ENCODE results near the gene CHD1L.
"Not testable (repeated sequence)": the region's sequence is repeated elsewhere in the genome, so short reads cannot be mapped to it uniquely, and the experiment has no call there.

Gene CHD1L

GRCh38 chr1:147235822-147236221 lies 6.7 kb upstream of the CHD1L start:
- DNase-seq = no peak

DNA sequence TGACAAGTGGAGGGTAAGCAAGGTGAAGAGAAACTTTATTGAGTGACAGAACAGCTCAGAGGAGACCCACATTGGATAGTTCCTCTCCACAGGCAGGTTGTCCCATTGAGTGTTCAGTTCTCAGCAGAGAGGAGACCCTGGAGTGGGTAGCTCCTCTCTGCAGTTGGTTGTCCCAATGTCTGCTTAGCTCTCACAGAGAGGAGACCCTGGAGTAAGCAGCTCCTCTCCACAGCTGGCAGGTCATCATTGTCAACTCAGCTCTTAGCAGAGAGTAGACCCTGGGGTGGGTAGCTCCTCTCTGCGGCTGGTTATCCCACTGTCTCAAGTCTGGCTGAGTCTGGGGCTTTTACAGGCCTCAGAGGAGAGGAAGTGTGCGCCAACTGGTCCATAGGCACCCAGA lies 6.0 kb upstream of the CHD1L start:
- DNase-seq = no peak

- DNase-seq = no peak
These were observed 5.3 kb upstream of the CHD1L start for GRCh38 chr1:147236959-147237791.

DNA sequence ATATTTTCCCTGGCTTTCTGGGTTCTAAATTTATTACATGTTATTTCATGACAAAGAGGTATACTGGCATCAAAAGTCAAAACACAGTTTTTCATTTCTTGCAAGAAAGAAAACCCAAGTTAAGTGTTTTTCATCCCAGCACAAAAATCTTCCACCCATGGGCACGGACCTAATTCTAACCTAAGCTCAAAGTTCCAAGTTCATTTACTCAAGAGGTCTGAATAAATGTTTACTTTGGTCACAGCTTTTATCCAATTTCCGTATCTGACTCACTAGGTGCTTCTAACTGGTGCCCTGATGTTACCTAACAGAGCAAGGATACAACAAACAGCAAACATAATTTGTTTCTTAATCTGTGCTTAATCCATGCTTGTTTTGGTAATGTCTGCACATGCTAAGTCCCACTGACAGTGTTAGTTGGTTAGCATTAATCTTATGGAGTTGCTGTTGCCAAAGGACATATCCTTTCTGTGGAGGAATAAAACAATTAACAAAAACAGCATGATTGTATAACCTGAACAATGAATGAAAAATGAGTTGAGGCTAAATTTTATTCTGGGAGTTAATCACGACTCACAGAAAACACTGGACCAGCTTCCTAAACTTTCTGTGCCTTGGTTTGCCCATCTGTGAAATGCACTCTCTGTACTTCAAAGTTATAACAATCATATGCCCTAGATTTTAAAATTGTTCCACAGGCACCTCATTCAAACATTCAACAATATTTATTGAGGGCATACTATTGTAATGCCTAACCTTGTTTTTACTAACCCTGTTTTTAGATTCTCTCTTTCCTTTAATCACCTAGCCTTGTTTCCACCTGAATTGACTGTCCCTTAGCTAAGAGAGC lies 4.2 kb upstream of the CHD1L start:
- DNase-seq = no peak

GRCh38 chr1:147238925-147239820 lies 3.3 kb upstream of the CHD1L start:
- DNase-seq = no peak

DNA sequence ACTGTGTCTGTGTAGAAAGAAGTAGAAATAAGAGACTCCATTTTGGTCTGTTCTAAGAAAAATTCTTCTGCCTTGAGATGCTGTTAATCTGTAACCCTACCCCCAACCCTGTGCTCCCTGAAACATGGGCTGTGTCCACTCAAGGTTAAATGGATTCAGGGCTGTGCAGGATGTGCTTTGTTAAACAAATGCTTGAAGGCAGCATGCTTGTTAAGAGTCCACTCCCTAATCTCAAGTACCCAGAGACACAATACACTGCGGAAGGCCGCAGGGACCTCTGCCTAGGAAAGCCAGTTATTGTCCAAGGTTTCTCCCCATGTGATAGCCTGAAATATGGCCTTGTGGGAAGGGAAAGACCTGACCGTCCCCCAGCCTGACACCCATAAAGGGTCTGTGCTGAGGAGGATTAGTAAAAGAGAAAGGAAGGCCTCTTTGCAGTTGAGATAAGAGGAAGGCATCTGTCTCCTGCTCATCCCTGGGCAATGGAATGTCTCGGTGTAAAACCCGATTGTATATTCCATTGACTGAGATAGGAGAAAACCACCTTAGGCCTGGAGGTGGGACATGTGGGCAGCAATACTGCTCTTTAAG lies 2.3 kb upstream of the CHD1L start:
- DNase-seq = not testable (repeated sequence)

GRCh38 chr1:147241934-147242448 lies 493 bp upstream of the CHD1L start:
- DNase-seq = no peak

DNA sequence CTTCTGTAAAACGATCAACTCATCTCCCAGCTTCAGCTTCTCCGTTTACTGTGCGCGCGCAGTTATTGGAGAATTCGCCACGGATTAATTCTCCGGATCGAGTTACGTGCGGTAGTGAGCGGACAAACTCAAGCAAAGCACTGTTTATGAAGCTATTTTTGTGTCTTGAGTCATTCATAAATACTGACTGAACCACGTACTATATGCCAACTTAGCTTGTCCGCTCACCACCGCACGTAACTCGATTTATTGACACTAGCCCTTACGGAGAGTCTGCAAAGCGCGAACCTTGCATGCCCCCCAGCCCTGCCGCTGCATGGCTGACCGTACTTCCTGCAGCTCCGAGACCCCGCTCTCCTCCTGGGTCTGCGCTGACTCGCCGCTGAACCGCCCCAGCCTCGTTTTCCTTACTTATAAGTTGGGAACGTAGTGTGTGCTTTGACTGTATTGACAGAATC lies 773 bp downstream of the CHD1L start:
- DNase-seq = no peak

DNA sequence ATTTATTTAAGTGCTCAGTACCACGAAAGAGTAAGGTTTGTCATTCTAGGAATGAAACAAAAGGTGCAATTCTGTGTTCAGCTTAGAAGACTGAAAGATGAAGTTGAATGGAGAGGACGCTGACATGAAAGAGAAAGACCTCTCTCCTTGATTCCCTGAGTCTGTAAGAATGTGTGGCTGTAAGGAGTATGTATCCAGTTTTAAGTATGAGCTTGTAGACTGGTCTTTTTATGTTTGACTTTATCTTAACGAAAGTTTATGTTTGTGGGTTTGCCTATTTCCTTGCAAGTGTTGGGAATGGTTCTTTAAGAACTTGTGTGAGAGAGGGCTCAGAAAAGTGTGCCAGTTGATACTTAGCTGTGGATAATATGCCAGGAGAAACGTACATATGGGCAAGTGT lies 1.4 kb downstream of the CHD1L start:
- no peak for DNase-seq

DNA sequence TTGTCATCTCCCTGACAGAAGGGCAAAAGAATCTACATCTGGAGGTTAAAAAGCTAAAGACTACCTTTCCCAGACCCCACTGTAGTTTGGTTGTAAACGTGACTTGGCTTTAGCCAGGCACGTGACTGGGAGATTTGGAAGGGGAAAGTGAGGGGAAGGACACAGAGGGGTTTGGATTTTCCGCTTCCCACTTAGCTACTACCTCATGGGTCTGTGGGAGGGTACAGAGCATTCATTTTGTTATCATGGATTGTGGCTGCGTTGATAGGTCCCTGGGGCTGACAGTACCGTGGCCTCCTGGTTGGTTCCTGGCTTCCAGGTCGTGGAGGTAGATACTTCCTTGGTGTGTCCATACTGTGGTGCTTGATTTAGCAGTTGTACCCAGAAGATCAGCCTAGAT lies 2.6 kb downstream of the CHD1L start:
- DNase-seq = no peak

DNA sequence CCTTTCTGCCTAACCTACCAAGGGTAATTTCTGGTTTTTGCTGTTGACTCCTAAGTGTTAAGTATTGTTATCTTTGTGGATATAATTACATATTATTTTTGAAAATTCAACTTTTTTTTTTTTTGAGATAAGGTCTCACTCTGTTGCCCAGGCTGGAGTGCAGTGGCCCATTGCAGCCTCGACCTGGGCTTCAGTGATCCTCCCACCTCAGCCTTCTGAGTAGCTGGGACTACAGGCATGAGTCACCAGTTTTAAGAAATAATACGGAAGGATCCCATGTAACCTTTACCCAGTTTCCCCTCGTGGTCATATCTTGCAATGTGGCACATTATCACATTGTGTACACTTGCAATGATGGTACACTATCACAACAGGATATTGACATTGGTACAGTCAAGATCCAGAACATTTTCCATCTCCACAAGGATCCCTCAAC lies 3.1 kb downstream of the CHD1L start:
- DNase-seq = no peak

- peak; percentile 30 for DNase-seq
These were observed 3.7 kb downstream of the CHD1L start for GRCh38 chr1:147246044-147246690.

DNA sequence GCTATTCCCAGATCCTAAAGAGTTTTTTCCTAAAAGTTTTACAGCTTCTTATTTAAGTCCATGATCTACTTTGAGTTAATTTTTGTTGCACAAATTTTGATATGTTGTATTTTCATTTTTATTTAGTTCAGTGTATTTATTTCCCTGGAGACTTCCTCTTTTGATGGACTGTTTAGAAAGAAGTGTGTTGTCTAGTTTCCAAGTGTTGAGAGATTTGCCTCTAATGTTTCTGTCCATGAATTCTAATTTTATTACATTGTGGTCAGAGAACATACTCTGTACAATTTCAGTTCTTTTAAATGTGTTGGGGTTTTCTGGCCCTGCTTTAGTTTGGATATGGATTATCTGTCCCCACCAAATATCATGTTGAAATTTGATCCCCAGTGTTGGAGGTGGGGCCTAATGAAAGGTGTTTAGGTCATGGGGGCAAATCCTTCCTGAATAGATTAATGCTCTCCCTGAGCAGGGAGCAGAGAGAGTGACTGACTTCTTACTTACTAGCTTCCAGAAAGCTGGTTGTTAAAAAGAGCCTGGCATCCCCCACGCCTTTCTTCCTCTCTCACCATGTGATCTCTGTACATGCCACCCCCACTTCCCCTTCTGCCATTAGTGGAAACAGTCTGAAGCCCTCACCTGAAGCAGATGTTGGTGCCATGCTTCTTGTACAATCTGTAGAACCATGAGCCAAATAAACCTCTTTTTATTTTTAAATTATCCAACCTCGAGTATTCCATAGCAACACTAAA lies 4.6 kb downstream of the CHD1L start:
- no peak for DNase-seq

GRCh38 chr1:147247656-147248238 lies 5.3 kb downstream of the CHD1L start:
- peak; percentile 22 for DNase-seq

DNA sequence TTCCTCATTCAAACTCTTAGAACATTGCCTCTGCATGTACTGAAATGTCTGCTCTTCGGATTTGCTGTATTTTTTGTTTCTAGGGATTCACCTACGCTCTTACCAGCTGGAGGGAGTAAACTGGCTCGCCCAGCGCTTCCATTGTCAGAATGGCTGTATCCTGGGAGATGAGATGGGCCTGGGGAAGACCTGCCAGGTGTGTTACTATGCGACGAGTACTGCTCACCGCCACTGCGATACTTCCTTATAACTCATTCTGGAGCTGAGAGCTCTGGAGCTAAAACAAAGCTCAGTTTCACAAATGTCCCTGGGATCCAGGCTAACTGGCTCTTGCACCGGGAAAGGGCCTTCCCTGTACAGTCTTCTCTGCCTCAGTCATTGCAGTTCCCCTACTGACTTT lies 10.1 kb downstream of the CHD1L start:
- DNase-seq = no peak

DNA sequence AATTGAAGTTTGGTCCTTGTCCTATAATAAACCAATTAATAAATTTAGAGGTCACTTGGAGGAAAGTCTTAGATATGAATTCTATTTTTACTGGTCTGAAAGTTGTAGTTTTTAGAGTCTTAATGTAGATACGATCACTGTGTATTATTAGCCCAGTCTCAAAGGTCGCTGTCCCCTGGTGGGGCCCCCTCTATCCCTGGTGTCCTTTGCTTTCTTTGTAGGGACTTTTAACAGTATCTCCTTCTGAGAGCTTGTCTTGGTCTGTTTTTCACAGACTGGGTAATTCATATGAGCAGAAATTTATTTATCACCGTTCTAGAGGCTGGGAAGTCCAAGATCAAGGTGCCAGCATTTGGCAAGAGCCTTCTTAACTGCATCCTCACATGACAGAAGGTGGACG lies 18.5 kb downstream of the CHD1L start:
- DNase-seq = no peak

GRCh38 chr1:147264158-147264768 lies 21.8 kb downstream of the CHD1L start:
- DNase-seq = peak; percentile 66

- no peak for DNase-seq
These were observed 23.9 kb downstream of the CHD1L start for GRCh38 chr1:147266381-147266780.

DNA sequence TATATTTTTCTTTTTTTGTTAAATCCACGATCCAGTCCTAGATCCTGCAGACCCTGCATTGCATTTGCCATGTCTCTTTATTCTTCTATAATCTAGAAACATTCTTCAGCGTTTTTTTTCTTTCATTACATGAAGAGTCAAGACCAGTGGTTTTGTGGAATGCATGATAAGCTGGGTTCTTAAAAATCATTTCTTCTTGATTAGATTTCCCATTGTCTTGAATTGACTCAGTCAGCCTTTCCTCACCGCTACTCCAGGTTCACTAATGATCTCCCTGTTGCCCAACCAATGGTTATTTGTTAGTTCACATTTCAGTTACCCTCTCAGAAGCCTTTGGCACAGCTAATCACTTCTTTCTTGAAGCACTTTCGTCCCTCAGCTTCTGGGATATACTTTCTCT lies 25.2 kb downstream of the CHD1L start:
- no peak for DNase-seq

- DNase-seq = no peak
These were observed 28.2 kb downstream of the CHD1L start for GRCh38 chr1:147270721-147271120.

Data from fibroblast of upper back skin (primary cell).